Stimulated activated CD4-positive, alpha-beta T cell treated with anti-CD3 and anti-CD28 coated beads, Interleukin-2, amount 100 ng/mL, for 4 hours (primary cell): ENCODE results near the gene TBCC.
"Not testable (repeated sequence)": the region's sequence is repeated elsewhere in the genome, so short reads cannot be mapped to it uniquely, and the experiment has no call there.

Source experiments
- DNase-seq: peaks from one replicate; pipeline ENCODE4 v3.0.0-alpha.2; 2020; ENCODE audit warnings: low read depth

Gene TBCC

DNA sequence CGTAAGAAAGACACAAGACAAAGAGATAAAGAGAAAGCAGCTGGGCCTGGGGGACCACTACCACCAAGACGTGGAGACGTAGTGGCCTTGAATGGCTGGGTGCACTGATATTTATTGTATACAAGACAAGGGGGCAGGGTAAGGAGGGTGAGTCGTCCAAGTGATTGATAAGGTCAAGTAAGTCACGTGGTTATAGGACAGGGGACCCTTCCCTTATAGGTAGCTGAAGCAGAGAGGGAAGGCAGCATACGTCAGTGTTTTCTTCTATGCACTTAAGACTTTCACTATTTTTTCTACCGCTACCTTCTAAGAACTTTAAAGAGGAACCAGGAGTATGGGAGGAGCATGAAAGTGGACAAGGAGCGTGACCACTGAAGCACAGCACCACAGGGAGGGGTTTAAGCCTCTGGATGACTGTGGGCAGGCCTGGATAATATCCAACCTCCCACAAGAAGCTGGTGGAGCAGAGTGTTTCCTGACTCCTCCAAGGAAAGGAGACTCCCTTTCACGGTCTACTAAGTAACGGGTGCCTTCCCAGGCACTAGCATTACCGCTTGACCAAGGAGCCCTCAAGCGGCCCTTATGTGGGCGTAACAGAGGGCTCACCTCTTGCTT lies 11.9 kb downstream of the TBCC start:
- DNase-seq, result not testable (repeated sequence)

DNA sequence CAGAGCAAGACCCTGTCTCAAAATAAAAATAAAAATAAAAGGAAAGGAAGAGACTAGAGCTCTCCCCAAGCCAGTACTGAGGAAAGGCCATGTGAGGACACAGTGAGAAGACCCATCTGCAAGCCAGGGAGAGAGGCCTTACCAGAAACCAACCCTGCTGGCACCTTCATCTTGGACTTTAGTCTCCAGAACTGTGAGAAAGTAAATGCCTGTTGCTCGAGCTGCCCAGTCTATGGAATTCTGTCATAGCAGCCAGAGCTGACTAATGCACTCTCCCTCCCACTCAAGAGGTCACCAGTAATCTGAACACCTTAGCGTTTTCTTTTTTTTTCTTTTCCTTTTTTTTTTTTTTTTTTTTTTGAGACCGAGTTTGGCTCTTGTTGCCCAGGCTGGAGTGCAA lies 16.2 kb downstream of the TBCC start:
- DNase-seq, result no peak

DNA sequence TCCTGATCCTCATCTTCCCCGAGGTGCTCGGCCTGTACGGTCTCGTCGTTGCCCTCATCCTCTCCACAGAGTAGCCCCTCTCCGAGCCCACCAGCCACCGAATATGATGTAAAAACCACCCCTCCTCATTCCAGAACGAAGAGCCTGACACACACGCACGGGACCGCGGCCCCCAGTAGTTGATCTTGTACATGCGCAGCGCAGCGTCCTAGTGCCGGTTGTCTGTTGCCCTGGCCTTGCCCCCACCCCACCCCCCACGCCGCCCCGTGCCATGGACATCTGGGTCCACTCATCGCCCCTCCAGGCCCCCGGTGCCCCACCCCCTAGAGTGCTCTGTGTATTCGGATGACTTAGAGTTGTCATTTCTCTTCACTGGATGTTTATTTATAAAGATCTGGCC lies 18.3 kb downstream of the TBCC start:
- DNase-seq, result no peak

DNA sequence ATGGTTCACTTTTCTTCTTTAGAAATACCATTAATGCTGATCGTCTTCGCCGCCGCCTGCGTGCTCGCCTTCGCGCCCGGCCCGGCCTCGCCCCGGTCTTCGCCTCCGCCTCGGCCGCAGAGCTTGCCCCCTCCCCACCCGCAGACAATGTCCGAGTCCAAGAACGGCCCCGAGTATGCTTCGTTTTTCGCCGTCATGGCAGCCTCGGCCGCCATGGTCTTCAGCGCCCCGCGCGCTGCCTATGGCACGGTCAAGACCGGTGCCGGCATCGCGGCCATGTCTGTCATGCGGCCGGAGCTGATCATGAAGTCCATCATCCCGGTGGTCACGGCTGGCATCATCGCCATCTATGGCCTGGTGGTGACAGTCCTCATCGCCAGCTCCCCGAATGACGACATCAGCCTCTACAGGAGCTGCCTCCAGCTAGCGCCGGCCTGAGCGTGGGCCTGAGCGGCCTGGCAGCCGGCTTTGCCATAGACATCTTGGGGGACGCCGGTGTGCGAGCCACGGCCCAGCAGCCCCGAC lies 18.8 kb downstream of the TBCC start:
- no peak for DNase-seq

DNA sequence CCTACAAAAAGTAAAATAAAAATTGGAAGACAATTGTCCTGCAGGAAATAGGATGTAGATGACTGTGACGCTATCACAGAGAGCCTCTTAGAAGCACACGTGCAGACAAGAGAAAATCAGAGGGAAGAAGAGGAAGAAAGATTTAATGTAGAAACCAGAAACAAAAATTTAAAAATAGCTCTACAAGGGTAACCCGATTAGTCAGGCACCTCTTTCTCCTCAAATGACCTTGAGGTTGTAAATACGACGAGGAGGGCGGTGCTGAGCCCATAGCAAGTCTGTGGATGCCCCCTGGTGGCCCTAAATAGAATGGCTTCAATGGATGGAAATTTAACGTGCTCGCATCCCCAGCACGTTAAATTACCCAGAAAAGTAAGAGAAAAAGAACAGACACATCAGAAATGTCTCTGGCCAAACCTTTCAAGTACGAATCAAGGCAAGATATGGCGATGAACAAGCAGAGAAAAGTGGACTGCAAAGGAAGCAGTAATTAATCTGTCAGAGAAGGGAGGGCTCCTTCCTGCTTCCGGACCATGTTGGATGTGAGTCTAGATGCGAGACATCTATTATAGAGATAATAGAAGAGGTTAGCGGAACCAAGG lies 19.3 kb downstream of the TBCC start:
- peak; percentile 73 for DNase-seq

DNA sequence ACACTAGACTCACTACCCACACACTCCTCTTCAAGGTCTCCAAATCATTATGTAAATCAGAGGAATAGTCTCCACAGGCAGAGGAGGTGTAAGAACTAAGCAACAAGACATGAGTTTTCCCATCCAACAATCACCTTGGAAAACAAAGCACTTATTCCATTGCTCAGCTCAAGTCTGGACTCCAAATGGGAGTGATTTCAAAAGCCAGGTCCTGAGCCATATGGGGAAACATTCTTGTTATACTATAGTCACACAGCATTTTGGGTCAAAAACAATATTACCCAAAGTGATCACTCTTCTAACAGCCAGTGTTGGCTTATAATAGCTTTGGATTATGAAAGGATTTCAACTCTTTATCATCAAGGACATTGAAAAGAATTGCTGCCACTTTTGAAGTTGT lies 19.9 kb downstream of the TBCC start:
- DNase-seq, result no peak

DNA sequence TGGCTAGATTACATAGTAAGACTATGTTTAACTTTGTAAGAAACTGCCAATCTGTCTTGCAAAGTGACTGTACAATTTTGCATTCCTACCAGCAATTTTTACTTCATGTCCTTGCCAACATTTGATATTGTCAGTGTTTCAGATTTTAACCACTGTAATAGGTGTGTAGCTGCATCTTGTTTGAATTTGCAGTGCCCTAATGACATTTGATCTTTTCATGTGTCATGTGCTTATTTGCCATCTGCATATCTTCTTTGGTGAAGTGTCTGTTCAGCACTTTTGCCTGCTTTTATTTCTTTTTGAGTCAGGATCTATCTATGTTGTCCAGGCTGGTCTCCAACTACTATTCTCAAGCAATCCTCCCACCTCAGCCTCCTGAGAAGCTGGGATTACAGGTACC lies 21.1 kb downstream of the TBCC start:
- DNase-seq, result no peak

DNA sequence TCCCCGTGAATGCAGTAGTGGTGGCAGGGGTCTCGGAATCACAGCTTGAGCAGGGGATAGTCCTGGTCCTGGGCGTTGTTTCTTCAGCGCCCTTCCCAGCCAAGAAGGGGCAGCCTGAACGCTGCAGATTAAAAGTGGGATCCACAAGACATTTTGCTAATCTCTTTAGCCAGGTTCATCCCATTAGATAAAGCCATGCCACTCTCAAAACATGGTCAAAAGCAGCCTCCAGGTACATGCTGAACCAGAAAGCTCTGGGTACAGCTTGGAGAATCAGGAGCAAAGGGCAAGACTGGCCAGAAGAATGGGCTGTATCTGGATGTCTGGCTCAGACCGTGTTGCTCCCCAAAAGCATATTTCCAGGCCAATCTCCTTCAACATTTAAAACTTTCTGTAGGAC lies 23.4 kb downstream of the TBCC start, which contains the start of gene PRPH2:
Gene PRPH2, minus strand, starts transcription at position 101 of the 400 bp plus-strand sequence. CDS start 263 bp downstream, outside the sequence.
- DNase-seq, result no peak

DNA sequence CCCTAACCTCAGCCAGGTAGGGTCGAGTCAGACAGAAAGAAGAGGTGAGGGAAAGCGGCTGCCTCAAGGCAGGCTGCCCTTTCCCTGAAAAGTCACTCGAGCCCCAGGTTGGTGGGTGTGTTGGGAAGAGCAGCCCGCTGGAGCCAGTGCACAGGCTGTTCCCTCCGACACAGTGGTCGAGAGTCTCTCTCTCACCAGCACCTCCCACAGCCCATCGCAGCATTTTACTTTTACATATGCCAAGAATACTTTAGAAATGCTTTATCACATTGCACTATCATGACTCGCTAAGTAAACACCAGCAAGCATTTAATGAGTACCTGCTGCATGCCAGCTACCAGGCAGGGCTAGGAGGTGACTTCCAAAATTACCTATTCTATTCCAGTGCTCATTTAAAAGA lies 25.2 kb downstream of the TBCC start:
- no peak for DNase-seq

DNA sequence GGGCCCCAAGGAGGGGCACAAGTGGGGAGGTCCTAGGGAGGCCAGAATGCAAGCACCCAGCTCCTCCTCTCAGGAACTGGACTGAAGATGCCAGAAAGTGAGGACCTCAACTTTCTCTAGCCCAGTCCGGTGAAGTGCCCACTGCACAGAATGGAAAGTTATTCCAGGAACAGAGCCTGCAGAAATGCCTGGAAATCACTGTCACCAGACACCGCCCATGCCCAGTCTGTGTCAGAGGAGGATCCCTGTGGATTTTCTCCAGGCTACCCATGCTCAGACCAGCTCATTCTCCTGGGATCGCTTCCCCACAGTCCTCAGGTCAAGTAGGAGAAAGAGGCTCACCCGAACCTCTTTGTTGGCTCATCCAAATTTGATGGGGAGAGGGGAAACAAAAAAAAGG lies 30.0 kb downstream of the TBCC start:
- no peak for DNase-seq

DNA sequence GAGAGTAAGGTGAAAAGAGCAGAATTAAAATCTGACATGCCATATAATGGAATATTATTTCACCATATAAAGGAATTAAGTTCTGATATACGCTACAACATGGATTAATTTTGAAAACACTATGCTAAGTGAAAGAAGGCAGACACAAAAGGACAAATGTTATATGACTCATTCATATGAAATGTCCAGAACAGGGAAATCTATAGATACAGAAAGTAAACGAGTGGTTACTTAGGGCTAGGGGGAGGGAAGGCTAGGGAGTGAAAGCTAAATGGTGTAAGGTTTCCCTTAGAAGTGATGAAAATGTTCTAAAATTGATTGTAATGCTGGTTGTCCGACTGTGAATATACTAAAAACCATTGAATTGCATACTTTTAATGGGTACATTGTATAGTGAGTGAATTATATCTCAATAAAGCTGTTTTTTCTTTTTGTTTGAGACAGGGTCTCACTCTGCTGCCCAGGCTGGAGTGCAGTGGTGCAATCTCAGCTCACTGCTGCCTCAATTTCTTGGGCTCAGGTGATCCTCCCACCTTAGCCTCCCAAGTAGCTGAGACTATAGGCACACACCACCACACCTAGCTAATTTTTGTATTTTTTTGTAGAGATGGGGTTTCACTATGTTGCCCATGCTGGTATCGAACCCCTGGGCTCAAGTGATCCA lies 31.7 kb downstream of the TBCC start:
- DNase-seq, result no peak

DNA sequence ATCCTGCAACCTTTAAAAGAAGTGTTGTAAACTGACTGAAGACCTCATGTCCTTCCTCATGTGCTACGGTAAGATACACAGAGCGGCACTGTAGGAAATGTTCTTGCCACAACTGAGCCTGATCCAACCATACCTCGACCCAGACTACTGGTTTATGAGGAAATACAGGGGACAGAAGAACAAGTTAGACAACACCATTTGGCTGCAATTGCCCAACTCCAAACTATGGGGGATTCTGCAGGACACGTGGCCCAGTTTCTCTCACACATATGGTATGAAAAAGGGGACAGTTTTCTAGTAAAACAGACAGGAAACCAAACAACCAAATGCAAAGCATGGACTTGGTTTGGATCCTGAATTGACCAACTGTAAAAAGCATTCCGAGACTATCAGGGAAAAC lies 34.0 kb downstream of the TBCC start:
- DNase-seq, result no peak

DNA sequence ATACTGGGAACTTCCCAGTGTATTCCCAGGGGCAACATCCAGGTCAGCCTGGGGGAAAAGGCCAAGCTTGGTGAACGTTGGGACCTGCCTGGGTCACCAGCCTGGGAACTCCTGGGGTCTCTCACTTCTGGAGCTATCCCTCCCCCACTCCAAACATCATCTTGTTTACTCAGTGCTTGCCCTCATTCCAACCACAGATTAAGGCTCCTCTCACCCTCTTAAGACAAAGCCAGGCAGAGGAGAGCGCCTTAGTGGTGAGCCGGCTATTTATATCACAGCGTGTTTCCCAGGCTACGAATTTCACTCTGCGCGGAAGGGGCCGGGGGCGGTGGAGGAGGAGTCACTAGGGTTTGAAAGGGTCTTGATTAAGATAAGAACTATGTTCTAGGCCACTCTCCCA lies 35.6 kb downstream of the TBCC start:
- no peak for DNase-seq

DNA sequence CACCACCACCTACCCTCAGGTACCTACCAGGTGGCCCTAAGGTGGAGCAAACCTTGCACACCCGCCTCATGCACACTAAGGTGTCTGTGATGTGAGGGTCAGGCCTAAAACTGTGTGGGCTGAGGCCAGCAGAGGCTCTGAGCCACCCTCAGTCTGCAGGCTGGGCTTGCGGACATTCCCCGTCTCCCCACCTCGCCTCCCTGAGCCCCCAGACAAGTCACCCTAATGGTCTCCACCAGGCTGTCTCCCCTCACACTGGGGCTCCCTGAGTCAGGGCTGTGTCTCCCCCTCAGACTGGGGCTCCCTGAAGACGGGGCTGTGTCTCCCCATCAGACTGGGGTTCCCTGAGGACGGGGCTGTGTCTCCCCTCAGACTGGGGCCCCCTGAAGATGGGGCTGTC lies 36.0 kb downstream of the TBCC start:
- DNase-seq, result no peak

DNA sequence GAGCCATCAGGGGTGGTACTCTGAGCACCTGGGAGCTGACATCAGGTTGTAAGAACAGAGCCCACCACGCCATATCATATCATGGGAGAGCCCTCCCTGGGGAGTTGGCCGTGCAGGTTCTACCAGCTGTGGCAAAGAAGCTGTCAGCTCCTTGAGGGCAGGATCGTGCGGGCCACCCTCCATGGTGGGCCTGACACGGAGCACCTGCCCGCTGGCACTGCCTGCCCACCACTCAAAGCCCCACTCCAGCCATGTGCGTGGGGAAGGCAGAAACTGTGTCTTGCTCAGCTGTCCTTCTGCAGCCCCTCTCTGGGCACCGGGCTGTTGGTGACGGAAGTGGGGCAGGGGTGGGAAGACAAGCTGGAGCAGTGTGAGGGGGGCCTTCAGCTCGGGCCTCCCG lies 37.8 kb downstream of the TBCC start:
- DNase-seq, result no peak

DNA sequence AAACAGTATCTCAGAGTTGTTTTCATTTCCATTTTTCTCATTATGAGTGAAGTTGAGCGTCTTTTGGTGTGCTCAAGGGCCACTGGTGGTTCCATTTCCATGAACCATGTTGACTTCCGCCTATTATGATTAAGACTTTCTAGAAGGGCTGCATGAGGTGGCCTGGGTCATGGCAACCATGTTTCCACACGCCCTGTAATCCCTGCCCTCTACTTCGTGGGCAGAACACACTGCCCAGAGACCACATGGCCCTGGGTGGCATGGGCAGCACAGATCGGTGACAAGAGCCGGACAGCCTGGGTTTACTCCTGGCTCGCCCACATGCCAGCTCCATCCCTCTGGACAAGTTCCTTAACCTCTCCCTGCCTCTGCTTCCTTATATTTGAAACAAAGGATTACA lies 38.3 kb downstream of the TBCC start:
- DNase-seq, result no peak

DNA sequence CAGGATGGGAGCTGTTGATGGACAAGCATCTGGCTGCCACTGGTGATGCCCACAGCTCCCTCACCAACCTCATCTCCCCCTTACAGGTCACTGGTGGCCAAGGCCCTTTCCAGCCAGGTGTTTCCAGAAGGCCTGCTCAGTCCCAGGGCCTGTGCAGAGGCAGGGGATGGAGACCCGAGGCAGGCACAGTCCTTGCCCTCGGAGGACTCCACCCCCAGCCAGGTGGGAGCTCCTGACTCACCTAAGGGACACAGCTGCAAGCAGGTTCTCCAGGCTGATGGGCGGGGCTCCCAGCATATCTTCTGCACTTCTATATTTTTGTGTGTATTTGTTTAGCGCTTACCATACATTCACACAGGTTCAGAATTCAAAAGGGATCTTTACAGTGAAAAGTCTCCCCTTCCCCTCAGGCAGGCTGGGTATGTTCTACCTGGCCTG lies 40.9 kb downstream of the TBCC start:
- DNase-seq, result no peak

DNA sequence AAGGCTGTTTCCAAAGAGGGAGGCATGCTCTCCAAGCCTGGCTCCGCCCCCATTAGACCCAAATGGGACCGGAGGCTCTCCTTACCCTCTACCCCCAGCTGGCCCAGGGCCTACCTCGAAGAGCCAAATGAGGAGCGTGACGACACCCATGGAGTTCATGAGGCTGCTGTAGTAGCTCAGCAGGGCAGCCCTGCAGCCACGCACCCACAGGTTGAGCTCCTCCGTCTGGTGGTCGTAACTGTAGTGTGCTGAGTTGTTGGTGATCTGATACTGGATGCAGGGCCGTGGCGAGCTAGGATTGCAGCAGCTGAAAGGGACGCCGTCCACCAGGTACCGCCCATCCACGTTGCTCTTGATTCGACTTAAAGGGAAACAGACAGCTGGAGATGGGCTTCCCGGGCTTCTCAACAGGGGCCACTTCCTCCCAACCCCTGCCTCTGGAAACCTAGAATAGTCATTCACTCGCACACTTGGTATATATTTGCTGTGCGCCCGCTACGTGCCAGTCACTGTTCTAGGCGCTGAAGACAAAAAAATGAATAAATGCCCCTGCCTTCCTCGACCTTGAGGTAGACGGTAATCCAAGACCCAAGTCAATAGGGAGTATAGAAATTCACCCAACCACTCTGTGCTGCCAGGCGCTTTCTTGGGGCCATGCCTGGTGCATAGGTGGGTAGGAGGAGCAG lies 41.5 kb downstream of the TBCC start:
- no peak for DNase-seq

DNA sequence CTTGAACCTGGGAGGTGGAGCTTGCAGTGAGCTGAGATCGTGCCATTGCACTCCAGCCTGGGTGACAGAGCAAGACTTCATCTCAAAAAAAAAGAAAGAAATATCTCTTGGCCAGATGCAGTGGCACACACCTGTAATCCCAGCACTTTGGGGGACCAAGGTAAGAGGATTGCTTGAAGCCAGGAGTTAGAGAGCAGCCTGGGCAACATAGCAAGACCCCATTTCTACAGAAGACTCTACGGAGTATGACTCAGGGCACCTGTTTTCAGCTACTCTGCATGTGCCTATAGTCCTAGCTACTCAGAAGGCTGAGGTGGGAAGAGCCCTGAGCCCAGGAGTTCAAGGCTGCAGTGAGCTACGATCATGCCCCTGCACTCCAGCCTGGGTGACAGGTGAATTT lies 43.1 kb downstream of the TBCC start:
- DNase-seq, result not testable (repeated sequence)

DNA sequence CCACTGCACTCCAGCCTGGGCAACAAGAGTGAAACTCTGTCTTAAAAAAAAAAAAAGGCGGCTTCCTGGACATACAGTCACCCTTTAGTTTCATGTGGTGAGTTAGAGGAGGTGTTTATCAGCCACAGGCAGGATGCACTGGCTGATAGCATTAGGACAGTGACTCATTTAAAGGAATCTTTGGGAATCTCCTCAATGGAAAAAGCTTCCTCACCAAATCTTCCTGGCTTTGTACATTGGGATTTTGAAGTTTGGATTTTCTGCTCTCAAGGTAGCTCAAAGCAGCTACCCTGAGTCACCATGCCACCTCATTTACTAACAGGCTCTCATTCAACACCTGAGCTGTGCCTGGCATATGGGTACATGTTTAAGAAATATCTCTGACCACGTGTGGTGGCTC lies 43.7 kb downstream of the TBCC start:
- no peak for DNase-seq

DNA sequence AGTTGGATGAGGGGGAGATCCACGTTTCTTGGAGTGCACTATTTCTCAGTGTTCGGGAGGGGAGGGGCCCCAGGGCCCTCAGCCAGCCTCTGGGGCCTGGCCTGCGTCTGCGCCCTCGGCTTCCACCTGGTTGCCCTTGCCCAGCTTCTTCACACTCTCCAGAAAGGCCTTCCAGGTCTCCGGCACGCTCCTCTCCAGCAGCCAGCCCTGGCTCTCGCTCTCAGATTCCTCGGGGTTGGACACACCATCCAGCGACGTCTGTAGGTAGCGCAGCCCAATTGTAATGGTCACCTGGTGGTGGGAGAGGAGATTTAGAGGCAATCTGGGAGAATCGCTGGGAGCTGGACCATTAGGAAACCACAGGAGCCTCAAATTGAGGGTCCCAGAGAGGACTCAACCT lies 47.7 kb downstream of the TBCC start:
- DNase-seq, result no peak

DNA sequence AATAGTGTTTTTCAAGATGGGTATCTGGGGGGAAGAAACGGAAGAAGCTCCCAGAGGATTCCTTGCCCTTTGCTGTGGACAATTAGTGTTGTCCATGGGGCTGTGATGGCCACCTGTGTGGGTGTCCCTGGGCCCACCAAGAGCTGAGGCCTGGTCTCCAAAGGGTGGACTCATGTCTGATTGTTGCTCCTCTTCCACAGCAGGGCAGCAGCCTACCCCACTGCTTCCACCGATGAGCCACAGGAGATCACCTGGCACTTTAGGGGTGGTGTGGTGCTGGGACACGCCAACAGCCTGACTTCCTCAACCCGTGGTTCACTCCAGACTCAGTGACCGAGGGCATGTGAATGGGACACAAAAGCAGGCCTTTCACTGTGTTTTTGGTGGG lies 48.6 kb downstream of the TBCC start:
- DNase-seq, result no peak
